ENCODE results near the gene MECR.

The MECR gene

DNA sequence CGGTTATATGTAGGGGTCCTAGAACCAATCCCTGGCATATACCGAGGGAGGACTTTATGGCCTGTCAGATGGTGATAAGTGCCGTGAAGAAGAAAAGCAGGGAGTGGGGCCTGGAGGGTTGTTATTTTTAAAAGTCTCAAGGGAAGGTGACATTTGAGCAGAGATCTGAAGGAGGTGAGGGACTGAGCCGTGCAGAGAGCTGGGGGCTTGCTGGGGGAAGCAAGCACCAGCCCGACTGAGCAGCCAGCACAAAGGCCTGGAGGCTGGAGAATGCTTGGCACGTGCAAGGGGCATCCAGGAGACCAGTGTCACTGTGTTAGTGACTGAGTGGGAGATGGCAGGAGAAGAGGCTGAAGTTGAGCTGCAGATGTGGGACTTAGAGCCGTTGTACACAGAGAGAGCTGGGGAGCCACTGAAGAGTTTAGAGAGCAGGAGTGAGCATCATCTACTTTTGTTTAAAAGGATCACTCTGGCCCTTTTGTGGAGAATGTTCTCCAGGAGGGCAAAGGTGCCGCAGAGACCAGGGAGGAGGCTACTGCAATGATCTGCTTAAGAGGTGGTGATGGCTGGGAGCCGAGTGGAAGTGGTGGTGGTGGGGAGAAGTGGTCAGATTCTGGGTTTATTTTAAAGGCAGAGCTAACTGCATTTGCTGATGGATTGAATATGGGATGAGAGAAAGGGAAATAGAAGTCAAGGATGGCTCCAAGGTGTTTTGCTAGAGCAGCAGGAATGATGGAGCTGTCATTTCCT, 36.8 kb upstream of the MECR start:
- no peaks in the 10 kb centered on the region for H3K27me3 ChIP-seq (ENCODE audit: control insufficient read depth in 1 of 2, insufficient read depth in 2 of 2, low read length in 2 of 2)

DNA sequence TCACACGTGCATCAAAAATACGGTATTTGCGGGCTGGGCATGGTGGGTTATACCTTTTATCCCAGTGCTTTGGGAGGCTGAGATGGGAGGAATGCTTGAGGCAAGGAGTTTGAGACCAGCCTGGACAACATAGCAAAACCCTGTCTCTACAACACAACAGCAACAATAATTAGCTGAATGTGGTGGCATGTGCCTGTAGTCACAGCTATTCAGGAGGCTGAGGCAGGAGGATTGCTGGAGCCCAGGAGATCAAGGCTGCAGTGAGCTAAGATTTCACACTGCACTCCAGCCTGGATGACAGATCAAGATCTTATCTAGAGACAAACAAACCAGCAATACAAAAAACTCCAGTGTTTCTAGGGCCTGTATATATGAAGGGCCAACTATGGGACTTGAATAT, 36.2 kb upstream of the MECR start:
- Histone ChIP-seq H3K4me1 (ENCODE audit: control insufficient read depth, insufficient read depth, low read length) (peaks cover 5% of the 10 kb centered on the region), H3K9me3 (ENCODE audit: control insufficient read depth in 2 of 2, low read length in 2 of 2) (no peaks in the 10 kb centered on the region), H3K4me3 (ENCODE audit: low read length in 2 of 2) (no peak overlapping the region), H3K36me3 (ENCODE audit: control insufficient read depth in 2 of 2, insufficient read depth in 2 of 2, low read length in 2 of 2) (no peaks in the 10 kb centered on the region), H3K27me3 (ENCODE audit: control insufficient read depth in 1 of 2, insufficient read depth in 2 of 2, low read length in 2 of 2) (no peaks in the 10 kb centered on the region), H3K9ac (ENCODE audit: low read length in 2 of 2) (no peak overlapping the region), H3K27ac (ENCODE audit: low read length) (no peak overlapping the region)

More for the DNA sequence above, 36.8 kb upstream of the MECR start:
- no peak overlapping the region for H3K9ac ChIP-seq (ENCODE audit: low read length in 2 of 2)
- H3K27ac ChIP-seq (ENCODE audit: low read length), result no peak overlapping the region
- H3K4me3 ChIP-seq (ENCODE audit: low read length in 2 of 2), result no peak overlapping the region
- peaks cover 5% of the 10 kb centered on the region for H3K4me1 ChIP-seq (ENCODE audit: control insufficient read depth, insufficient read depth, low read length)
- no peaks in the 10 kb centered on the region for H3K9me3 ChIP-seq (ENCODE audit: control insufficient read depth in 2 of 2, low read length in 2 of 2)
- H3K36me3 ChIP-seq (ENCODE audit: control insufficient read depth in 2 of 2, insufficient read depth in 2 of 2, low read length in 2 of 2), result no peaks in the 10 kb centered on the region

- Histone ChIP-seq H3K4me3 (ENCODE audit: low read length in 2 of 2) (no peak overlapping the region), H3K4me1 (ENCODE audit: control insufficient read depth, insufficient read depth, low read length) (peaks cover 3% of the 10 kb centered on the region), H3K36me3 (ENCODE audit: control insufficient read depth in 2 of 2, insufficient read depth in 2 of 2, low read length in 2 of 2) (no peaks in the 10 kb centered on the region), H3K27me3 (ENCODE audit: control insufficient read depth in 1 of 2, insufficient read depth in 2 of 2, low read length in 2 of 2) (peaks cover 2 to 9% of the 10 kb centered on the region in 2 donors), H3K27ac (ENCODE audit: low read length) (no peak overlapping the region), H3K9me3 (ENCODE audit: control insufficient read depth in 2 of 2, low read length in 2 of 2) (no peaks in the 10 kb centered on the region), H3K9ac (ENCODE audit: low read length in 2 of 2) (no peak overlapping the region)
These were observed 34.1 kb upstream of the MECR start for GRCh38 chr1:29264773-29265389.

DNA sequence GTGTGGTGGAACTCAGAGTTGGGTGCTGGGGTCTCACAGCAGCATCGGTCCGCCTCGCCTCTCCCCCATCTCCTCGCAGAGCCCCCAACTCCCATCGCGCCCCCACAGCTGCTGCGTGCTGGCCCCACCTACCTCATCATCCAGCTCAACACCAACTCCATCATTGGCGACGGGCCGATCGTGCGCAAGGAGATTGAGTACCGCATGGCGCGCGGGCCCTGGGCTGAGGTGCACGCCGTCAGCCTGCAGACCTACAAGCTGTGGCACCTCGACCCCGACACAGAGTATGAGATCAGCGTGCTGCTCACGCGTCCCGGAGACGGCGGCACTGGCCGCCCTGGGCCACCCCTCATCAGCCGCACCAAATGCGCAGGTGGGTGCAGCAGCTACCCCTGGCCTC, 29.8 kb upstream of the MECR start:
- no peaks in the 10 kb centered on the region for H3K36me3 ChIP-seq (ENCODE audit: control insufficient read depth in 2 of 2, insufficient read depth in 2 of 2, low read length in 2 of 2)
- H3K4me3 ChIP-seq (ENCODE audit: low read length in 2 of 2), result peak overlapping the region; percentile 36 to 72
- H3K9me3 ChIP-seq (ENCODE audit: control insufficient read depth in 2 of 2, low read length in 2 of 2), result no peaks in the 10 kb centered on the region
- peaks cover 18% of the 10 kb centered on the region for H3K4me1 ChIP-seq (ENCODE audit: control insufficient read depth, insufficient read depth, low read length)
- no peak overlapping the region for H3K27ac ChIP-seq (ENCODE audit: low read length)
- H3K9ac ChIP-seq (ENCODE audit: low read length in 2 of 2), result no peak overlapping the region
- peaks cover 7 to 26% of the 10 kb centered on the region in 2 donors for H3K27me3 ChIP-seq (ENCODE audit: control insufficient read depth in 1 of 2, insufficient read depth in 2 of 2, low read length in 2 of 2)

DNA sequence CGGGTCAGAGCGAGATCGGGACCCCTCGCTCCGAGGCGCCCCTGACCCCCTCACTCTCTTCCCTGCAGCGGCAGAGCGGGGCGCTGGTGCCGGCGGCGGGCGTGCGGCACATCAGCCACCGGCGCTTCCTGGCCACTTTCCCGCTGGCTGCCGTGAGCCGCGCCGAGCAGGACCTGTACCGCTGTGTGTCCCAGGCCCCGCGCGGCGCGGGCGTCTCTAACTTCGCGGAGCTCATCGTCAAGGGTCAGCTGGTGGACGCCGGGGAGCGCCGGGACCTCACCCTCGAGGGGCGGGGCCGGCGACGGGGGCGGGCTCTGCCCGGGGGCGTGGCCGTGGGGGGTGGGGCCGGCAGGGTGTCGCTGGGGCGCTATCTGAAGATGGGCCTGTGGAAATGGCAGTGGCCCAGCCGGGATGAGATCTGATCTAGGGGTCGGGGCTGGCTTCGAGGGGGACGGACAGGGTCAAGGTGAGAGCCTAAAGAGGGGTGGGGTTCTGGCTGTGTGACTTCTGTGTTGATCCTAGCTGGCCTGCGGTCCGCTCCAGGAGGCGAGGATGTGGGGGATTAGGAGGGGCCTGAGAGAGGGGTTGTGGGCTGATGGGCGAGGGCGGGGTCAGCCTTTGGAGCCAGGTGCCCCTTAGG, 29.2 kb upstream of the MECR start:
- Histone ChIP-seq H3K9me3 (ENCODE audit: control insufficient read depth in 2 of 2, low read length in 2 of 2) (no peaks in the 10 kb centered on the region), H3K27me3 (ENCODE audit: control insufficient read depth in 1 of 2, insufficient read depth in 2 of 2, low read length in 2 of 2) (peaks cover 7 to 26% of the 10 kb centered on the region in 2 donors), H3K9ac (ENCODE audit: low read length in 2 of 2) (no peak overlapping the region), H3K4me3 (ENCODE audit: low read length in 2 of 2) (peak overlapping the region; percentile 40 to 72), H3K4me1 (ENCODE audit: control insufficient read depth, insufficient read depth, low read length) (peaks cover 18% of the 10 kb centered on the region), H3K27ac (ENCODE audit: low read length) (no peak overlapping the region), H3K36me3 (ENCODE audit: control insufficient read depth in 2 of 2, insufficient read depth in 2 of 2, low read length in 2 of 2) (no peaks in the 10 kb centered on the region)

GRCh38 chr1:29258976-29259801, 28.5 kb upstream of the MECR start:
- H3K4me3 ChIP-seq (ENCODE audit: low read length in 2 of 2), result peak overlapping the region; percentile 40 to 72
- H3K36me3 ChIP-seq (ENCODE audit: control insufficient read depth in 2 of 2, insufficient read depth in 2 of 2, low read length in 2 of 2), result no peaks in the 10 kb centered on the region
- no peak overlapping the region for H3K9ac ChIP-seq (ENCODE audit: low read length in 2 of 2)
- H3K4me1 ChIP-seq (ENCODE audit: control insufficient read depth, insufficient read depth, low read length), result peaks cover 18% of the 10 kb centered on the region
- peaks cover 7 to 26% of the 10 kb centered on the region in 2 donors for H3K27me3 ChIP-seq (ENCODE audit: control insufficient read depth in 1 of 2, insufficient read depth in 2 of 2, low read length in 2 of 2)
- no peak overlapping the region for H3K27ac ChIP-seq (ENCODE audit: low read length)
- no peaks in the 10 kb centered on the region for H3K9me3 ChIP-seq (ENCODE audit: control insufficient read depth in 2 of 2, low read length in 2 of 2)

DNA sequence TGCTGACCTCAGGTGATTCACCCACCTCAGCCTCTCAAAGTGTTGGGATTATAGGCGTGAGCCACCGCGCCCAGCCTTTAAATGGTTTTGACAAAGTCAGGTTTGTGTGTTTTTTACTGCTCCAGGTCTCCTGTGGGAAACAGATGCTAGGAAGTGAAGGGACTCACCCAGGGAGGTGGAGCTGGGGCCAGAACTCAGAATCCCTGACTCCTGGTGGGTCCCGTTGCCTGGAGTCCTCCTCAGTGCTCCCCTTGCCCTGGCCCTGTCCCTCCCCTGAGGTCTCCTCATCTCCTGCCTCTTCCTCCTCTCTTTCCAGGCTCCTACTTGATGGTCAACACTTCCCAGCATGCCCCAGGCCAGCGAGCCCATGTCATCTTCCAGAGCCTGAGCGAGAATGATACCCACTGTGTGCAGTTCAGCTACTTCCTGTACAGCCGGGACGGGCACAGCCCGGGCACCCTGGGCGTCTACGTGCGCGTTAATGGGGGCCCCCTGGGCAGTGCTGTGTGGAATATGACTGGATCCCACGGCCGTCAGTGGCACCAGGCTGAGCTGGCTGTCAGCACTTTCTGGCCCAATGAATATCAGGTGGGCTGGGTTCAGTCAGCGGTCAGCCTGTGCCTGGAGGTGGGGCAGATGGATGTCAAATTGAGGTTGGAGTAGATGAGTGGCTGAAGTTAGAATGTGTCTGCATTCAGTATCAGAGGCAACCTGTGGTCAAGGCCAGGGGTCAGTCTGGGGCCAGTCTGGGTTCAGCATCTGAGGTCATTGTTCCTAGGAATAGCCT, 27.6 kb upstream of the MECR start:
- H3K9me3 ChIP-seq (ENCODE audit: control insufficient read depth in 2 of 2, low read length in 2 of 2), result no peaks in the 10 kb centered on the region
- H3K27me3 ChIP-seq (ENCODE audit: control insufficient read depth in 1 of 2, insufficient read depth in 2 of 2, low read length in 2 of 2), result peaks cover 7 to 26% of the 10 kb centered on the region in 2 donors
- H3K36me3 ChIP-seq (ENCODE audit: control insufficient read depth in 2 of 2, insufficient read depth in 2 of 2, low read length in 2 of 2), result no peaks in the 10 kb centered on the region
- H3K27ac ChIP-seq (ENCODE audit: low read length), result no peak overlapping the region
- peaks cover 18% of the 10 kb centered on the region for H3K4me1 ChIP-seq (ENCODE audit: control insufficient read depth, insufficient read depth, low read length)
- H3K9ac ChIP-seq (ENCODE audit: low read length in 2 of 2), result no peak overlapping the region
- no peak overlapping the region for H3K4me3 ChIP-seq (ENCODE audit: low read length in 2 of 2)

GRCh38 chr1:29256979-29257804, 26.5 kb upstream of the MECR start:
- H3K27me3 ChIP-seq (ENCODE audit: control insufficient read depth in 1 of 2, insufficient read depth in 2 of 2, low read length in 2 of 2), result peaks cover 7 to 26% of the 10 kb centered on the region in 2 donors
- no peak overlapping the region for H3K4me3 ChIP-seq (ENCODE audit: low read length in 2 of 2)
- H3K9ac ChIP-seq (ENCODE audit: low read length in 2 of 2), result no peak overlapping the region
- no peaks in the 10 kb centered on the region for H3K36me3 ChIP-seq (ENCODE audit: control insufficient read depth in 2 of 2, insufficient read depth in 2 of 2, low read length in 2 of 2)
- H3K27ac ChIP-seq (ENCODE audit: low read length), result no peak overlapping the region
- H3K4me1 ChIP-seq (ENCODE audit: control insufficient read depth, insufficient read depth, low read length), result peaks cover 18% of the 10 kb centered on the region
- H3K9me3 ChIP-seq (ENCODE audit: control insufficient read depth in 2 of 2, low read length in 2 of 2), result no peaks in the 10 kb centered on the region

- Histone ChIP-seq H3K27me3 (ENCODE audit: control insufficient read depth in 1 of 2, insufficient read depth in 2 of 2, low read length in 2 of 2) (peaks cover 7 to 26% of the 10 kb centered on the region in 2 donors), H3K9ac (ENCODE audit: low read length in 2 of 2) (no peak overlapping the region), H3K4me3 (ENCODE audit: low read length in 2 of 2) (no peak overlapping the region), H3K27ac (ENCODE audit: low read length) (no peak overlapping the region), H3K36me3 (ENCODE audit: control insufficient read depth in 2 of 2, insufficient read depth in 2 of 2, low read length in 2 of 2) (no peaks in the 10 kb centered on the region), H3K9me3 (ENCODE audit: control insufficient read depth in 2 of 2, low read length in 2 of 2) (no peaks in the 10 kb centered on the region), H3K4me1 (ENCODE audit: control insufficient read depth, insufficient read depth, low read length) (peaks cover 18% of the 10 kb centered on the region)
These were observed 25.7 kb upstream of the MECR start for GRCh38 chr1:29256394-29256793.

Measured in stomach smooth muscle (tissue), 2 donors.